Measurements from ENCODE around the gene P2RY11. TPM values are rescaled to one million over a fixed set of nuclear protein-coding genes. Genes with fewer than 3 reads are reported as not detected.

P2RY11 gene
- total RNA-seq, 1 donor from 2014 or later = 19.3 TPM

DNA sequence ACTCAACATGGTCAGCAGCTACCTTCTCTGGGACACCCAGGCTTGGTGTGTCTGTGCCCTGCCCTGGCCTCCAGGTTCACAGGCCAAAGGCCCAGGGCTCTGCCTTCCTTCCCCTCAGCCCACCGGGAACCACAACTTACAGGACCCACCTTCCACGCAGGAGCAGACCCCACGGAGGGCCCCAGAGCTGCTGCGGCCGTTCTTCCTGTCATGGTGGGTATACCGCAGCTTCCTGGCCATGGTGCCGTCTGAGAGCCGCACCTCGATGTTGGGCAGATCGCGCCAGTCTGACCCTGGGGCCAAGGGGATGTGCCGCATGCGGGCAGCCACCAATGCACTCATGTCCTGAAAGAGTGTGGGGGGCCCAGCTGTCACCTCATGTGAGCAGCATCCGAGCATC lies 25.4 kb downstream of the P2RY11 start:
- TF ChIP-seq, protein P1, sequence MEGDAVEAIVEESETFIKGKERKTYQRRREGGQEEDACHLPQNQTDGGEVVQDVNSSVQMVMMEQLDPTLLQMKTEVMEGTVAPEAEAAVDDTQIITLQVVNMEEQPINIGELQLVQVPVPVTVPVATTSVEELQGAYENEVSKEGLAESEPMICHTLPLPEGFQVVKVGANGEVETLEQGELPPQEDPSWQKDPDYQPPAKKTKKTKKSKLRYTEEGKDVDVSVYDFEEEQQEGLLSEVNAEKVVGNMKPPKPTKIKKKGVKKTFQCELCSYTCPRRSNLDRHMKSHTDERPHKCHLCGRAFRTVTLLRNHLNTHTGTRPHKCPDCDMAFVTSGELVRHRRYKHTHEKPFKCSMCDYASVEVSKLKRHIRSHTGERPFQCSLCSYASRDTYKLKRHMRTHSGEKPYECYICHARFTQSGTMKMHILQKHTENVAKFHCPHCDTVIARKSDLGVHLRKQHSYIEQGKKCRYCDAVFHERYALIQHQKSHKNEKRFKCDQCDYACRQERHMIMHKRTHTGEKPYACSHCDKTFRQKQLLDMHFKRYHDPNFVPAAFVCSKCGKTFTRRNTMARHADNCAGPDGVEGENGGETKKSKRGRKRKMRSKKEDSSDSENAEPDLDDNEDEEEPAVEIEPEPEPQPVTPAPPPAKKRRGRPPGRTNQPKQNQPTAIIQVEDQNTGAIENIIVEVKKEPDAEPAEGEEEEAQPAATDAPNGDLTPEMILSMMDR (IDR thresholded peaks at IDR 0.05; ENCODE audit: insufficient read depth, low read depth, low read length) = no peak
- no peak for TF ChIP-seq EZH2 (IDR thresholded peaks at IDR 0.05; ENCODE audit: insufficient read depth, low read length)
- Mint-ChIP-seq H3K27ac (ENCODE audit: unreplicated experiment) (peak overlapping the region; percentile 7), H3K27me3 (ENCODE audit: low read depth, unreplicated experiment) (no peaks in the 10 kb centered on the region), H3K4me1 (ENCODE audit: low read depth, unreplicated experiment) (no peaks in the 10 kb centered on the region), H3K9me3 (ENCODE audit: unreplicated experiment) (no peaks in the 10 kb centered on the region), H3K4me3 (ENCODE audit: unreplicated experiment) (no peak overlapping the region), H3K36me3 (ENCODE audit: low read depth, unreplicated experiment) (peaks cover 9% of the 10 kb centered on the region)
- Histone ChIP-seq H3K27ac (ENCODE audit: low read depth, low read length) (no peak overlapping the region), H3K9ac (ENCODE audit: low read length) (no peak overlapping the region), H3K36me3 (ENCODE audit: insufficient read depth, low read length) (peaks cover 31% of the 10 kb centered on the region), H3K27me3 (ENCODE audit: insufficient read depth, low read length) (no peaks in the 10 kb centered on the region), H2AFZ (ENCODE audit: low read depth, low read length) (no peak overlapping the region), H4K20me1 (ENCODE audit: insufficient read depth, low read length) (peaks cover 10% of the 10 kb centered on the region), H3K4me2 (ENCODE audit: low read length) (no peak overlapping the region), H3K4me3 (ENCODE audit: insufficient read depth, low read depth, low read length) (no peak overlapping the region), H3K4me1 (ENCODE audit: insufficient read depth, low read length) (peaks cover 2% of the 10 kb centered on the region), H3K79me2 (ENCODE audit: insufficient read depth, low read length) (no peaks in the 10 kb centered on the region), H3K9me3 (ENCODE audit: insufficient read depth, low read depth, low read length) (no peaks in the 10 kb centered on the region)
- DNase-seq (ENCODE audit: low read depth) = no peak
- FAIRE-seq = no peak

- Histone ChIP-seq H3K4me2 (ENCODE audit: low read length) (no peak overlapping the region), H4K20me1 (ENCODE audit: insufficient read depth, low read length) (peaks cover 10% of the 10 kb centered on the region), H3K27me3 (ENCODE audit: insufficient read depth, low read length) (no peaks in the 10 kb centered on the region), H3K9ac (ENCODE audit: low read length) (no peak overlapping the region), H3K27ac (ENCODE audit: low read depth, low read length) (no peak overlapping the region), H2AFZ (ENCODE audit: low read depth, low read length) (no peak overlapping the region), H3K36me3 (ENCODE audit: insufficient read depth, low read length) (peaks cover 31% of the 10 kb centered on the region), H3K9me3 (ENCODE audit: insufficient read depth, low read depth, low read length) (no peaks in the 10 kb centered on the region), H3K79me2 (ENCODE audit: insufficient read depth, low read length) (no peaks in the 10 kb centered on the region), H3K4me1 (ENCODE audit: insufficient read depth, low read length) (no peaks in the 10 kb centered on the region), H3K4me3 (ENCODE audit: insufficient read depth, low read depth, low read length) (no peak overlapping the region)
- peaks cover 7% of the 10 kb centered on the region for H3K36me3 Mint-ChIP-seq (ENCODE audit: low read depth, unreplicated experiment)
- DNase-seq (ENCODE audit: low read depth) (no peak), FAIRE-seq (no peak)
- no peak overlapping the region for H3K4me3 Mint-ChIP-seq (ENCODE audit: unreplicated experiment)
- no peaks in the 10 kb centered on the region for H3K27me3 Mint-ChIP-seq (ENCODE audit: low read depth, unreplicated experiment)
- H3K4me1 Mint-ChIP-seq (ENCODE audit: low read depth, unreplicated experiment) = no peaks in the 10 kb centered on the region
- TF ChIP-seq, protein P1 (IDR thresholded peaks at IDR 0.05; ENCODE audit: insufficient read depth, low read depth, low read length) = no peak
- TF ChIP-seq EZH2 (IDR thresholded peaks at IDR 0.05; ENCODE audit: insufficient read depth, low read length) = no peak
- no peak overlapping the region for H3K27ac Mint-ChIP-seq (ENCODE audit: unreplicated experiment)
- no peaks in the 10 kb centered on the region for H3K9me3 Mint-ChIP-seq (ENCODE audit: unreplicated experiment)
These were observed 26.5 kb downstream of the P2RY11 start for GRCh38 chr19:10137751-10138682.

Data from astrocyte (in vitro differentiated cells and primary cell).